Astrocyte of the spinal cord (primary cell): ENCODE measurements around the gene SRGAP3.

Source experiments
- DNase-seq: peaks from one replicate; pipeline ENCODE4 v3.0.0; 2011; ENCODE audit warnings: low read depth, low spot score
- H3K4me3 ChIP-seq: 2 replicates; pipeline ENCODE4 v1.5.1; 2011; ENCODE audit warnings: low read depth, mild to moderate bottlenecking, low read length, moderate library complexity
- CTCF ChIP-seq: IDR thresholded peaks from 2 replicates; pipeline ENCODE4 v1.5.1; 2012; ENCODE audit warnings: low read depth, mild to moderate bottlenecking, low read length, inconsistent platforms
- in situ Hi-C: cut with HindIII; loops from 2 replicates; pipeline ENCODE4 v1.10.0; 2017; ENCODE audit warnings: low sequenced_read_pairs

SRGAP3 gene

GRCh38 chr3:9238276-9238675, 11.2 kb downstream of the SRGAP3 start:
- in situ Hi-C loops: no loop called here
- TF ChIP-seq CTCF: no peak

DNA sequence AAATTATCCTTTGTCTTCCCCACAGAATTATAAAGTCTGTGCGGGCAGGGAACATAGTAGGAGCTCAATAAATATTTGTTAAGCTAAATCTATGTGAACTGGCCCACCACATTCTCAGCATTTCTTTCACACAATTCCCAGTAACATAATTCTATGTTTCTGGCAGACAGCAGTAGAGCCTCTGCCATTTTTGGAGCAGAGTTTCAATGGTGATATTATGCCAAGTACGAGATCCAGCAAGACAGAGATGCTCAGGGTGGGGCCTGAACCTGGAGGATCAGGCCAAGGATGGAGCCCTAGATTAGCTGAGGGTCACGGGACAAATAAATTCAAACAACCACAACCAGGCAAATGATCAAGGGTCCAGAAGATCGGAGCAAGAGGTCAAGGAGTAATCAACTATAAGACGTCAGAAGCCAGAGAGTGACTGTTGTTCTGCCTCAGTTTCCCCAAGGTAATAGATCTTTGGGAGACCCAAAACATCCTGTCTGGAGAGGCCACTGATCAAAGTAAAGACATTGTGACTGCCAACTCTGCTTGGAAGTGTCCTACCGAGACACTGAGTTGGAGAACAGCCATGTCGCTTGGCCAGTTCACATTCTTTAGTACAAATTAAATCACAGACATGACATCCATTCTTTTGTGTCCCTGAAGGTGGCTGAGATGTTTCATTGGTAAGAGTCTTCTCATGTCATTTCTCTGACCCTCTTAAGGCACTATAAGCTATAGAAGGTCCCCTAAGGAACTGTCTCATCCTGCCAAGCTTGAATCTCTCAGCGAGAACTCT, 15.4 kb downstream of the SRGAP3 start:
- DNase-seq: no peak
- no peak overlapping the region for H3K4me3 ChIP-seq
- TF ChIP-seq CTCF: no peak
- in situ Hi-C loops: no loop called here

More at GRCh38 chr3:9238276-9238675, 11.2 kb downstream of the SRGAP3 start:
- DNase-seq: no peak
- H3K4me3 ChIP-seq: no peak overlapping the region

GRCh38 chr3:9233101-9233500, 16.3 kb downstream of the SRGAP3 start:
- H3K4me3 ChIP-seq: no peak overlapping the region
- in situ Hi-C loops: no loop called here
- DNase-seq: no peak
- no peak for TF ChIP-seq CTCF

GRCh38 chr3:9231937-9232336, 17.5 kb downstream of the SRGAP3 start:
- in situ Hi-C loops: no loop called here
- no peak overlapping the region for H3K4me3 ChIP-seq
- DNase-seq: no peak
- no peak for TF ChIP-seq CTCF

GRCh38 chr3:9231471-9231870, 18.0 kb downstream of the SRGAP3 start:
- no peak overlapping the region for H3K4me3 ChIP-seq
- in situ Hi-C loops: no loop called here
- TF ChIP-seq CTCF: no peak
- DNase-seq: no peak

DNA sequence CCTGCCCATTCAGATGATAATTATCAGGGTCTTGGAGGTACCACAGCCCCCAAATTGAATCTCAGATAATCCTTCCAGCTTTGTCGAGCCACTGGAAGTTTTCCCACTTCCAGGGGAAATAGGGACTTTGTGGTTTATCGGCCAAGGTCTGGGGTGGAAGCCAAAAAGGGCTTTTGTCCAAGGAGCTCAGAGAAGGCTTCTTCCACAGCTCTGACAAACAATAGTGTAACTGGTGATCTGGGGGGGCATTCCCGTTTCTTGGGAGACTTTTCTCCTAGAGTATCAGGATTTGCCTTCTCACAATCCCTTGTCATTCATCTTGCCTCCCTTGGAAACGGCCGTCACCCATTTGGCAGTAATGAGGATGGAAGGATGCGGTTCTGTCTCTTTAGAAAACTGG, 18.4 kb downstream of the SRGAP3 start:
- no peak overlapping the region for H3K4me3 ChIP-seq
- no peak for TF ChIP-seq CTCF
- DNase-seq: no peak
- in situ Hi-C loops: no loop called here
